Natural killer cell (primary cell): Measurements from ENCODE around the gene SOX10. TPM values are rescaled to one million over a fixed set of nuclear protein-coding genes. Genes with fewer than 3 reads are reported as not detected.

Experiments
- ATAC-seq, 3 donors: fragments of 150-1000 bp in 2 of 3; fragments of 200-7000 bp in 1 of 3; cut with Tn5 transposase; 1 replicate in 1 of 3; 2 replicates in 2 of 3; pipeline ENCODE4 v1.10.0; 2021; ENCODE audit warnings: mild to moderate bottlenecking in 2 of 3, moderate library complexity in 2 of 3
- DNase-seq, 2 donors: peaks; one replicate each; pipeline versions ENCODE4 v3.0.0 to v3.0.0-alpha.2; 2013 to 2021; ENCODE audit warnings: mixed read lengths in 1 of 2
- H3K27ac ChIP-seq: one replicate; pipeline ENCODE4 v1.5.1; 2013; ENCODE audit warnings: mild to moderate bottlenecking, low read length
- H3K27me3 ChIP-seq: one replicate; pipeline ENCODE4 v1.6.1; 2013; ENCODE audit warnings: low read length; ENCODE audit not compliant: control insufficient read depth, insufficient read depth
- H3K36me3 ChIP-seq: one replicate; pipeline ENCODE4 v1.6.1; 2013; ENCODE audit warnings: low read length; ENCODE audit not compliant: control insufficient read depth, insufficient read depth
- H3K4me1 ChIP-seq: one replicate; pipeline ENCODE4 v1.6.1; 2013; ENCODE audit warnings: low read length; ENCODE audit not compliant: control insufficient read depth, insufficient read depth
- H3K4me3 ChIP-seq: one replicate; pipeline ENCODE4 v1.5.1; 2013; ENCODE audit warnings: low read length
- H3K9me3 ChIP-seq: one replicate; pipeline ENCODE4 v1.6.1; 2013; ENCODE audit warnings: low read length; ENCODE audit not compliant: control insufficient read depth, insufficient read depth
- H3K27ac Mint-ChIP-seq, 2 donors: one replicate each; pipeline ENCODE4 v1.8.0; 2022; ENCODE audit warnings: mild to moderate bottlenecking in 2 of 2, mixed read lengths in 2 of 2, moderate library complexity in 1 of 2
- H3K27me3 Mint-ChIP-seq, 2 donors: one replicate each; pipeline ENCODE4 v1.8.0; 2022; ENCODE audit warnings: low read depth in 2 of 2, mixed read lengths in 2 of 2
- H3K36me3 Mint-ChIP-seq: one replicate; pipeline ENCODE4 v1.8.0; 2022; ENCODE audit warnings: mixed read lengths
- H3K4me1 Mint-ChIP-seq, 2 donors: one replicate each; pipeline ENCODE4 v1.8.0; 2022; ENCODE audit warnings: mixed read lengths in 2 of 2
- H3K4me3 Mint-ChIP-seq: one replicate; pipeline ENCODE4 v1.8.0; 2022; ENCODE audit warnings: mild to moderate bottlenecking, moderate library complexity, mixed read lengths
- H3K9me3 Mint-ChIP-seq, 2 donors: one replicate each; pipeline ENCODE4 v1.8.0; 2022; ENCODE audit warnings: mixed read lengths in 2 of 2
- CTCF ChIP-seq: fragments of 200-600 bp; IDR thresholded peaks from one replicate; pipeline ENCODE4 v1.8.0; 2022; ENCODE audit warnings: antibody characterized with exemption
- WGBS: methylation state at CpG from one replicate; pipeline ENCODE4 v1.1.7; 2013; ENCODE audit warnings: missing lambda C conversion rate; ENCODE audit not compliant: insufficient coverage; 5-methylcytosine and 5-hydroxymethylcytosine counted together
- intact Hi-C: fragments of 100-400 bp; cut with micrococcal nuclease; formaldehyde crosslinking; loops from one replicate; pipeline ENCODE4 v1.14.2; 2022
- total RNA-seq, 4 donors: library from RNA; stranded (reverse); fragments of 120-200 nt in 1 of 4; gene quantifications; one replicate each; pipeline versions ENCODE4 v1.2.3 to v1.2.4, GENCODE V29; 2013 to 2022

SOX10 gene
- total RNA-seq, 3 donors from 2014 or later (not counting 1 experiment from before 2014, with no cell fraction given) = not detected

DNA sequence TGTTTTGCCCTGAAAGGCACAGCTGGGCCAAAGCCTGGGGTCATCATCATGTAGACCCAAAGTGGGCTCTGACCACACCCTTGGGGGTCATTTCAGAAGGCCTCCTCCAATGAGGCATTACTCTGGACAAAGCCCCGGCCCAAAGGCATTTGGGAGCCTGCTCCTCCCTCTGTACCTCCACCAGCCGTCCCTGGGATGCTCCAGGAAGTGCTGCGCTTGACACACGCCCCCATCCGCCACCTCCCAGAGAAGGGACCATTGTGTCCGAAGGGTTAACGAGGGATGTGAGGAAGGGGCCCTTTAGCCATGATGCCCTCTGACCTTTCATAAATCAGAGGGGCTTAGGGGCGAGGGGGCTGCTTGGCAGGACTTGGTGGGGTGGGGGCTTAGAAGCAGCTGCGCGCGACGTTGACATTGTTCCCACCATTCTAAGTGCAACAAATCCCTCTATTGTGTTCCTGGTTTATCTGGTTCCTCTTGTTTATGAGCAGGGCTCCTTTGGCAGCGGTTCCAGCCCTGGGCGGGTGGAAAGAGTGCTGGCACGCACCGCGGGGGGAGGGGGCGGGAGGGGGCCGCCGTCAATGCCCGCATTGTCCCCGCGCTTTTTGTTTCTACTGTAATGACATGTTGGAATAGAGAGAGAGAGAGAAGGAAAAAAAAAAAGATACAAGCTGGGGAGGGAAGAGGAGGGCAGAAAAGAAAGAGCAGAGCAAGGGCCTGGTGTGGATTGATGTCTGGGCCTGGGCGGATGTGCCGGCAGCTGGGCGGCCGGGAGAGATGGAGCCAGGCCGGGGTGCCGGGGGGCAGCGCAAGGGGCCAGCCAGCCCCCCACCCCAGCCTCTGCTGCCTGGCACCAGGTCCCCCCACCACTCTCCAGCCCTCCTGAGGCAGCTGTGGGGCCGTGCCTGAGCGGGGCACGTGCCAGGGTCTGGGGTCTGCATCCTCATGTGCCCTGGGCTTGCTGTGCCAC is 32.1 kb upstream of the SOX10 start:
- DNase-seq = no peak
- no peak overlapping the region for H3K4me3 Mint-ChIP-seq
- Histone ChIP-seq H3K4me3 (no peak overlapping the region), H3K9me3 (no peaks in the 10 kb centered on the region), H3K27me3 (no peaks in the 10 kb centered on the region), H3K27ac (no peak overlapping the region), H3K36me3 (no peaks in the 10 kb centered on the region), H3K4me1 (peaks cover 20% of the 10 kb centered on the region)
- no peak overlapping the region for H3K27ac Mint-ChIP-seq
- H3K9me3 Mint-ChIP-seq = no peaks in the 10 kb centered on the region
- H3K36me3 Mint-ChIP-seq = no peaks in the 10 kb centered on the region
- TF ChIP-seq CTCF = no peak
- ATAC-seq = no peak
- 90% methylated on average over 32 of the region's 33 CpGs for WGBS
- H3K4me1 Mint-ChIP-seq = peaks cover 6 to 25% of the 10 kb centered on the region in 2 donors
- intact Hi-C loops = no loop called here
- H3K27me3 Mint-ChIP-seq = peaks cover 0 to 4% of the 10 kb centered on the region in 2 donors

DNA sequence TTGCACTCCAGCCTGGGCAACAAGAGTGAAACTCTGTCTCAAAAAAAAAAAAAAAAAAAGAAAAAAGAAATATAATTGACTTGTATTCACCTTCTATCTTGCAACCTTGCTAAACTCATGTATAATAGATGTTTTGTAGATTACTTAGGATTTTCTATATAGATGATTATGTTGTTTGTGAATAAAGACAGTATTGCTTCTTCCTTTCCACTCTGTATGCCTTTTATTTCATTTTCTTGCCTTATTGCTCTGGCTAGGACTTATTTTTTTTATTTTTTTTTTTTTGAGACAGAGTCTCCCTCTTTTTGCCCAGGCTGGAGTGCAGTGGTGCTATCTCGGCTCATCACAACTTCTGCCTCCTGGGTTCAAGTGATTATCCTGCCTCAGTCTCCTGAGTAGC is 29.7 kb upstream of the SOX10 start:
- no peaks in the 10 kb centered on the region for H3K9me3 ChIP-seq
- H3K4me1 ChIP-seq = peaks cover 24% of the 10 kb centered on the region
- H3K4me3 Mint-ChIP-seq = no peak overlapping the region

GRCh38 chr22:38012604-38013072 is 28.3 kb upstream of the SOX10 start:
- DNase-seq (no peak), ATAC-seq (no peak)
- Histone ChIP-seq H3K36me3 (no peaks in the 10 kb centered on the region), H3K27me3 (no peaks in the 10 kb centered on the region), H3K4me1 (peaks cover 34% of the 10 kb centered on the region), H3K27ac (no peak overlapping the region), H3K9me3 (no peaks in the 10 kb centered on the region), H3K4me3 (no peak overlapping the region)
- intact Hi-C loops = no loop called here
- TF ChIP-seq CTCF = no peak
- Mint-ChIP-seq H3K4me3 (no peak overlapping the region), H3K27me3 (no peaks in the 10 kb centered on the region), H3K36me3 (no peaks in the 10 kb centered on the region), H3K27ac (no peak overlapping the region), H3K4me1 (peaks cover 21 to 23% of the 10 kb centered on the region in 2 donors), H3K9me3 (no peaks in the 10 kb centered on the region)
- 98% methylated on average over 7 of the region's 7 CpGs for WGBS

More for the DNA sequence above, 29.7 kb upstream of the SOX10 start:
- H3K27ac ChIP-seq = no peak overlapping the region
- peaks cover 0 to 4% of the 10 kb centered on the region in 2 donors for H3K27me3 Mint-ChIP-seq
- no peak for ATAC-seq
- peaks cover 19 to 28% of the 10 kb centered on the region in 2 donors for H3K4me1 Mint-ChIP-seq
- no peaks in the 10 kb centered on the region for H3K9me3 Mint-ChIP-seq
- H3K27me3 ChIP-seq = no peaks in the 10 kb centered on the region
- no peak for DNase-seq
- no peak for TF ChIP-seq CTCF
- WGBS = 100% methylated on average over 1 of the region's 1 CpG
- H3K27ac Mint-ChIP-seq = no peak overlapping the region
- no peaks in the 10 kb centered on the region for H3K36me3 Mint-ChIP-seq
- no peak overlapping the region for H3K4me3 ChIP-seq
- intact Hi-C loops = no loop called here
- H3K36me3 ChIP-seq = no peaks in the 10 kb centered on the region
